ENCODE data around the gene PCARE.

DNA sequence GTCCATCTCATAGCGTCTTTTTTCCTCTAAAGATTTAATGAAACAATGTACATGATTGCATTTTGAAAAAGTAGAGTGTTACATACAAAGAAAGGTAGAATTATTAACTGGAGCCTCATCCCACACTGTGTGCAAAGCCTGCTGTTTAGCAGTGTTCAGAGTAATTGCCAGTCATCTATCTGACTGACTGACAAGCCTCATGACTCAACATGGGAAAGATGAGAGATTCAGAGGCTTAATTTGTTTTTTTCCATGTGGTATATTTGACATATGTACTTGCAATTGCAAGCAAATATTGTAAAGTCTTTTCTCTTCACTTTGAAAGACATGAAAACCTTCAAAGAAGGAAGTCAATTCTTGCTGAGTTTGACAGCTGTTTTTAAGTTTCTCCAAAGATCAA, 14.7 kb downstream of the PCARE start:
- TF ChIP-seq, protein P1, sequence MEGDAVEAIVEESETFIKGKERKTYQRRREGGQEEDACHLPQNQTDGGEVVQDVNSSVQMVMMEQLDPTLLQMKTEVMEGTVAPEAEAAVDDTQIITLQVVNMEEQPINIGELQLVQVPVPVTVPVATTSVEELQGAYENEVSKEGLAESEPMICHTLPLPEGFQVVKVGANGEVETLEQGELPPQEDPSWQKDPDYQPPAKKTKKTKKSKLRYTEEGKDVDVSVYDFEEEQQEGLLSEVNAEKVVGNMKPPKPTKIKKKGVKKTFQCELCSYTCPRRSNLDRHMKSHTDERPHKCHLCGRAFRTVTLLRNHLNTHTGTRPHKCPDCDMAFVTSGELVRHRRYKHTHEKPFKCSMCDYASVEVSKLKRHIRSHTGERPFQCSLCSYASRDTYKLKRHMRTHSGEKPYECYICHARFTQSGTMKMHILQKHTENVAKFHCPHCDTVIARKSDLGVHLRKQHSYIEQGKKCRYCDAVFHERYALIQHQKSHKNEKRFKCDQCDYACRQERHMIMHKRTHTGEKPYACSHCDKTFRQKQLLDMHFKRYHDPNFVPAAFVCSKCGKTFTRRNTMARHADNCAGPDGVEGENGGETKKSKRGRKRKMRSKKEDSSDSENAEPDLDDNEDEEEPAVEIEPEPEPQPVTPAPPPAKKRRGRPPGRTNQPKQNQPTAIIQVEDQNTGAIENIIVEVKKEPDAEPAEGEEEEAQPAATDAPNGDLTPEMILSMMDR (conservative IDR thresholded peaks at IDR 0.05; ENCODE audit: low read length): no peak
- no peak for TF ChIP-seq EZH2phosphoT487 (IDR thresholded peaks at IDR 0.05; ENCODE audit: borderline replicate concordance)

Data from Loucy (cell line).